ENCODE measurements around the gene CITED2.

Gene CITED2

GRCh38 chr6:139381216-139381865 is 6.9 kb upstream of the CITED2 start:
- DNase-seq (ENCODE audit: low read depth), result peak; percentile 61

- no peak for DNase-seq (ENCODE audit: low read depth)
Measured at GRCh38 chr6:139380611-139381010, 6.2 kb upstream of the CITED2 start.

- no peak for DNase-seq (ENCODE audit: low read depth)
Measured at GRCh38 chr6:139380168-139380567, 5.7 kb upstream of the CITED2 start.

GRCh38 chr6:139378882-139379341 is 4.5 kb upstream of the CITED2 start:
- DNase-seq (ENCODE audit: low read depth), result peak; percentile 50

- no peak for DNase-seq (ENCODE audit: low read depth)
Measured at GRCh38 chr6:139378226-139378625, 3.8 kb upstream of the CITED2 start.

- peak; percentile 41 for DNase-seq (ENCODE audit: low read depth)
Measured at GRCh38 chr6:139376604-139377218, 2.3 kb upstream of the CITED2 start.

- peak; percentile 73 for DNase-seq (ENCODE audit: low read depth)
Measured at GRCh38 chr6:139376017-139376330, 1.5 kb upstream of the CITED2 start.

- peak; percentile 99 for DNase-seq (ENCODE audit: low read depth)
Measured at GRCh38 chr6:139375226-139376016, 973 bp upstream of the CITED2 start.

GRCh38 chr6:139373928-139374356 is 506 bp downstream of the CITED2 start:
- DNase-seq (ENCODE audit: low read depth), result no peak

GRCh38 chr6:139373154-139373927 is 1.1 kb downstream of the CITED2 start:
- peak; percentile 64 for DNase-seq (ENCODE audit: low read depth)

- peak; percentile 28 for DNase-seq (ENCODE audit: low read depth)
Measured at GRCh38 chr6:139372326-139373153, 1.9 kb downstream of the CITED2 start.

GRCh38 chr6:139371421-139372203 is 2.8 kb downstream of the CITED2 start:
- DNase-seq (ENCODE audit: low read depth), result peak; percentile 34

- no peak for DNase-seq (ENCODE audit: low read depth)
Measured at GRCh38 chr6:139370999-139371345, 3.5 kb downstream of the CITED2 start.

GRCh38 chr6:139370283-139370998 is 4.0 kb downstream of the CITED2 start:
- peak; percentile 79 for DNase-seq (ENCODE audit: low read depth)

- peak; percentile 87 for DNase-seq (ENCODE audit: low read depth)
Measured at GRCh38 chr6:139369568-139370282, 4.7 kb downstream of the CITED2 start.

- DNase-seq (ENCODE audit: low read depth), result no peak
Measured at GRCh38 chr6:139369068-139369467, 5.4 kb downstream of the CITED2 start.

GRCh38 chr6:139368661-139369060 is 5.8 kb downstream of the CITED2 start:
- no peak for DNase-seq (ENCODE audit: low read depth)

GRCh38 chr6:139367810-139368351 is 6.6 kb downstream of the CITED2 start:
- DNase-seq (ENCODE audit: low read depth), result no peak

- DNase-seq (ENCODE audit: low read depth), result no peak
Measured at GRCh38 chr6:139364982-139365379, 9.5 kb downstream of the CITED2 start.

Data from iris pigment epithelial cell (primary cell).